ENCODE measurements around the gene TMEM63B. TPM values are rescaled to one million over a fixed set of nuclear protein-coding genes. Genes with fewer than 3 reads are reported as not detected.
"Not testable (repeated sequence)": the region's sequence is repeated elsewhere in the genome, so short reads cannot be mapped to it uniquely, and the experiment has no call there.

The TMEM63B gene
- total RNA-seq, 4 donors from 2014 or later: 27.2 to 71.9 (median 43.7) TPM

GRCh38 chr6:44143731-44144130, 16.4 kb downstream of the TMEM63B start:
- ATAC-seq (no peak), DNase-seq (no peak)
- no peaks in the 10 kb centered on the region for H3K9me3 ChIP-seq
- H3K4me1 ChIP-seq: no peaks in the 10 kb centered on the region
- H3K27me3 ChIP-seq: no peaks in the 10 kb centered on the region
- no peak for TF ChIP-seq POLR2A (IDR thresholded peaks at IDR 0.05)
- TF ChIP-seq CTCF (IDR thresholded peaks at IDR 0.05 in 4 of 5, conservative IDR thresholded peaks at IDR 0.05 in 1 of 5): no peak
- no peak overlapping the region for H3K27ac ChIP-seq
- in situ Hi-C loops (cut with MboI; ENCODE audit: low sequenced_read_pairs in 4 of 4): loop anchor here in 2 of 4 donors (5.0 kb wide), 1 partner anchor 41 kb away; no protein-coding TSS in a partner anchor
- H3K4me3 ChIP-seq: no peak overlapping the region
- intact Hi-C loops (cut with DNase I; ENCODE audit: low total_unique reads): no loop called here
- H3K36me3 ChIP-seq: peaks cover 2 to 86% of the 10 kb centered on the region in 2 donors

GRCh38 chr6:44144536-44144935, 17.2 kb downstream of the TMEM63B start:
- DNase-seq; intact Hi-C loops (cut with DNase I; ENCODE audit: low total_unique reads); ATAC-seq; H3K9me3 ChIP-seq; H3K4me3 ChIP-seq; H3K27ac ChIP-seq; H3K27me3 ChIP-seq; H3K4me1 ChIP-seq: not testable (repeated sequence)
- peaks cover 2 to 86% of the 10 kb centered on the region in 2 donors for H3K36me3 ChIP-seq
- in situ Hi-C loops (cut with MboI; ENCODE audit: low sequenced_read_pairs in 4 of 4): loop anchor here in 2 of 4 donors (5.0 kb wide), 1 partner anchor 42 kb away; no protein-coding TSS in a partner anchor

- Histone ChIP-seq H3K4me3 (no peak overlapping the region), H3K9me3 (no peaks in the 10 kb centered on the region), H3K27me3 (no peaks in the 10 kb centered on the region), H3K4me1 (no peaks in the 10 kb centered on the region), H3K36me3 (peaks cover 2 to 83% of the 10 kb centered on the region in 2 donors), H3K27ac (peak overlapping the region in 1 of 4 donors; percentile 34)
- in situ Hi-C loops (cut with MboI; ENCODE audit: low sequenced_read_pairs in 4 of 4): loop anchor here in 1 of 4 donors (5.0 kb wide), 1 partner anchor 44 kb away; no protein-coding TSS in a partner anchor
- TF ChIP-seq CTCF (IDR thresholded peaks at IDR 0.05 in 4 of 5, conservative IDR thresholded peaks at IDR 0.05 in 1 of 5) (no peak), POLR2A (IDR thresholded peaks at IDR 0.05) (no peak)
- DNase-seq (no peak), ATAC-seq (no peak)
- intact Hi-C loops (cut with DNase I; ENCODE audit: low total_unique reads): no loop called here
Measured at GRCh38 chr6:44145839-44146238, 18.5 kb downstream of the TMEM63B start.

GRCh38 chr6:44146685-44147084, 19.3 kb downstream of the TMEM63B start:
- no peak overlapping the region for H3K27ac ChIP-seq
- ATAC-seq (no peak), DNase-seq (no peak)
- no peaks in the 10 kb centered on the region for H3K27me3 ChIP-seq
- H3K9me3 ChIP-seq: no peaks in the 10 kb centered on the region
- H3K4me3 ChIP-seq: no peak overlapping the region
- peaks cover 2 to 76% of the 10 kb centered on the region in 2 donors for H3K36me3 ChIP-seq
- intact Hi-C loops (cut with DNase I; ENCODE audit: low total_unique reads): no loop called here
- peaks cover 0 to 2% of the 10 kb centered on the region in 2 donors for H3K4me1 ChIP-seq
- in situ Hi-C loops (cut with MboI; ENCODE audit: low sequenced_read_pairs in 4 of 4): loop anchor here in 1 of 4 donors (5.0 kb wide), 1 partner anchor 44 kb away; no protein-coding TSS in a partner anchor
- no peak for TF ChIP-seq POLR2A (IDR thresholded peaks at IDR 0.05)
- no peak for TF ChIP-seq CTCF (IDR thresholded peaks at IDR 0.05 in 4 of 5, conservative IDR thresholded peaks at IDR 0.05 in 1 of 5)

GRCh38 chr6:44147256-44147655, 19.9 kb downstream of the TMEM63B start:
- intact Hi-C loops (cut with DNase I; ENCODE audit: low total_unique reads): no loop called here
- peaks cover 0 to 3% of the 10 kb centered on the region in 2 donors for H3K4me1 ChIP-seq
- H3K27ac ChIP-seq: no peak overlapping the region
- ATAC-seq: no peak
- TF ChIP-seq POLR2A (IDR thresholded peaks at IDR 0.05) (no peak), CTCF (IDR thresholded peaks at IDR 0.05 in 4 of 5, conservative IDR thresholded peaks at IDR 0.05 in 1 of 5) (no peak)
- no peaks in the 10 kb centered on the region for H3K9me3 ChIP-seq
- DNase-seq: no peak
- in situ Hi-C loops (cut with MboI; ENCODE audit: low sequenced_read_pairs in 4 of 4): loop anchor here in 1 of 4 donors (5.0 kb wide), 1 partner anchor 45 kb away; no protein-coding TSS in a partner anchor
- peaks cover 2 to 74% of the 10 kb centered on the region in 2 donors for H3K36me3 ChIP-seq
- H3K27me3 ChIP-seq: no peaks in the 10 kb centered on the region
- H3K4me3 ChIP-seq: no peak overlapping the region

Measured in gastrocnemius medialis (tissue), 4 donors.